SU-DHL-6 (cell line): ENCODE results near the gene PDE9A.

Experiments used
- H2AFZ ChIP-seq: fragments of 200-600 bp; sonication (generic); 2 replicates; pipeline ENCODE4 v1.6.1; 2014; ENCODE audit warnings: low read depth, mild to moderate bottlenecking, moderate library complexity, mixed read lengths, antibody characterized with exemption, low read length; ENCODE audit not compliant: severe bottlenecking
- H3F3A ChIP-seq: fragments of 200-600 bp; shearing (Covaris generic); 2 replicates; pipeline ENCODE4 v1.6.0; 2016; ENCODE audit warnings: antibody characterized with exemption, mild to moderate bottlenecking; ENCODE audit not compliant: insufficient read depth
- H3K27ac ChIP-seq: fragments of 200-600 bp; sonication (generic); 2 replicates; pipeline ENCODE4 v1.5.1; 2016; ENCODE audit warnings: low read depth, mild to moderate bottlenecking, low read length, moderate library complexity, mixed read lengths
- H3K27me3 ChIP-seq: fragments of 200-600 bp; sonication (generic), shearing (Covaris generic); 2 replicates; pipeline ENCODE4 v1.6.0; 2014; ENCODE audit warnings: mild to moderate bottlenecking, low read length
- H3K36me3 ChIP-seq: fragments of 200-600 bp; sonication (generic); 2 replicates; pipeline ENCODE4 v1.6.1; 2014; ENCODE audit warnings: mild to moderate bottlenecking, low read length, mixed read lengths
- H3K4me2 ChIP-seq: fragments of 300-600, 200-600 bp; shearing (Covaris generic), sonication (generic); 2 replicates; pipeline ENCODE4 v1.6.0; 2014; ENCODE audit warnings: low read length, low read depth, mild to moderate bottlenecking; ENCODE audit not compliant: poor library complexity, severe bottlenecking
- H3K4me3 ChIP-seq: fragments of 200-600 bp; sonication (generic); 2 replicates; pipeline ENCODE4 v1.5.1; 2014; ENCODE audit warnings: antibody characterized with exemption, low read length, mild to moderate bottlenecking, mixed read lengths; ENCODE audit not compliant: insufficient read depth, poor library complexity, severe bottlenecking
- H3K79me2 ChIP-seq: fragments of 200-600 bp; sonication (generic); 2 replicates; pipeline ENCODE4 v1.6.1; 2014; ENCODE audit warnings: mild to moderate bottlenecking, low read length, moderate library complexity; ENCODE audit not compliant: insufficient read depth
- H3K9ac ChIP-seq: fragments of 200-600 bp; sonication (generic); 2 replicates; pipeline ENCODE4 v1.7.0; 2014; ENCODE audit warnings: mild to moderate bottlenecking, low read length
- H3K9me2 ChIP-seq: fragments of 200-600 bp; sonication (generic); replicated peaks from 2 replicates; pipeline ENCODE4 v1.6.1; 2014; ENCODE audit warnings: low read length; ENCODE audit not compliant: insufficient read depth
- H3K9me3 ChIP-seq: fragments of 200-600 bp; sonication (generic); 2 replicates; pipeline ENCODE4 v1.6.1; 2014; ENCODE audit warnings: low read length, mixed read lengths; ENCODE audit not compliant: insufficient read depth
- H4K20me1 ChIP-seq: fragments of 200-600 bp; sonication (generic); 2 replicates; pipeline ENCODE4 v1.6.1; 2014; ENCODE audit warnings: low read depth, mild to moderate bottlenecking, antibody characterized with exemption, low read length, moderate library complexity, mixed read lengths
- EZH2phosphoT487 ChIP-seq: fragments of 200-600 bp; sonication (generic), shearing (Covaris generic); conservative IDR thresholded peaks from 2 replicates; pipeline ENCODE4 v1.6.1; 2018; ENCODE audit warnings: mild to moderate bottlenecking, antibody characterized with exemption, low read length, moderate library complexity, mixed read lengths
- TF ChIP-seq, protein P1 (sequence below): fragments of 200-600 bp; sonication (generic); IDR thresholded peaks from one replicate; pipeline ENCODE4 v1.5.1; 2017; ENCODE audit warnings: antibody characterized with exemption, mild to moderate bottlenecking, low read length, moderate library complexity; ENCODE audit not compliant: insufficient read depth, poor library complexity, severe bottlenecking

PDE9A gene

DNA sequence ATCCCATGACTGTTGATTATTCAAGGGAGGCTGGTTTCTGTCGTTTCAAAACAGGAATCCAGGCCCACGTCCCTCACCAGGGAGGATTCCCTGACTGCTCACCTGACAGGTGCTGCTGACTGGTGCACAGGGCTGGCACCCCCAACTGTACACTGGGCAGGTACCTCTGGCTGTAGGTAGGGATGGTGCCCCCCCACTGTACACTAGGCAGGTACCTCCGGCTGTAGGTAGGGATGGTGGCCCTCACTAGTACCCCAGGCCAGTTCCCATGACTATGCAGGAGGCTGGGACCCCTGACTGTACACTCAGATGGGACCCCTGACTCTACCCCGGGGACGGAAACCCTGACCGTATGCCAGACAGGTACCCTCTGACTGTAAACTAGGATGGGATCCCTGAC, 33.6 kb upstream of the PDE9A start:
- Histone ChIP-seq H3K4me2 (no peak overlapping the region), H3K27me3 (no peaks in the 10 kb centered on the region), H3F3A (no peaks in the 10 kb centered on the region), H3K36me3 (no peaks in the 10 kb centered on the region), H3K9me2 (no peaks in the 10 kb centered on the region), H3K27ac (no peak overlapping the region), H4K20me1 (no peaks in the 10 kb centered on the region), H3K9ac (no peak overlapping the region), H3K9me3 (no peaks in the 10 kb centered on the region), H3K79me2 (no peaks in the 10 kb centered on the region), H2AFZ (no peak overlapping the region), H3K4me3 (no peak overlapping the region)
- TF ChIP-seq, protein P1, sequence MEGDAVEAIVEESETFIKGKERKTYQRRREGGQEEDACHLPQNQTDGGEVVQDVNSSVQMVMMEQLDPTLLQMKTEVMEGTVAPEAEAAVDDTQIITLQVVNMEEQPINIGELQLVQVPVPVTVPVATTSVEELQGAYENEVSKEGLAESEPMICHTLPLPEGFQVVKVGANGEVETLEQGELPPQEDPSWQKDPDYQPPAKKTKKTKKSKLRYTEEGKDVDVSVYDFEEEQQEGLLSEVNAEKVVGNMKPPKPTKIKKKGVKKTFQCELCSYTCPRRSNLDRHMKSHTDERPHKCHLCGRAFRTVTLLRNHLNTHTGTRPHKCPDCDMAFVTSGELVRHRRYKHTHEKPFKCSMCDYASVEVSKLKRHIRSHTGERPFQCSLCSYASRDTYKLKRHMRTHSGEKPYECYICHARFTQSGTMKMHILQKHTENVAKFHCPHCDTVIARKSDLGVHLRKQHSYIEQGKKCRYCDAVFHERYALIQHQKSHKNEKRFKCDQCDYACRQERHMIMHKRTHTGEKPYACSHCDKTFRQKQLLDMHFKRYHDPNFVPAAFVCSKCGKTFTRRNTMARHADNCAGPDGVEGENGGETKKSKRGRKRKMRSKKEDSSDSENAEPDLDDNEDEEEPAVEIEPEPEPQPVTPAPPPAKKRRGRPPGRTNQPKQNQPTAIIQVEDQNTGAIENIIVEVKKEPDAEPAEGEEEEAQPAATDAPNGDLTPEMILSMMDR = no peak
- no peak for TF ChIP-seq EZH2phosphoT487

DNA sequence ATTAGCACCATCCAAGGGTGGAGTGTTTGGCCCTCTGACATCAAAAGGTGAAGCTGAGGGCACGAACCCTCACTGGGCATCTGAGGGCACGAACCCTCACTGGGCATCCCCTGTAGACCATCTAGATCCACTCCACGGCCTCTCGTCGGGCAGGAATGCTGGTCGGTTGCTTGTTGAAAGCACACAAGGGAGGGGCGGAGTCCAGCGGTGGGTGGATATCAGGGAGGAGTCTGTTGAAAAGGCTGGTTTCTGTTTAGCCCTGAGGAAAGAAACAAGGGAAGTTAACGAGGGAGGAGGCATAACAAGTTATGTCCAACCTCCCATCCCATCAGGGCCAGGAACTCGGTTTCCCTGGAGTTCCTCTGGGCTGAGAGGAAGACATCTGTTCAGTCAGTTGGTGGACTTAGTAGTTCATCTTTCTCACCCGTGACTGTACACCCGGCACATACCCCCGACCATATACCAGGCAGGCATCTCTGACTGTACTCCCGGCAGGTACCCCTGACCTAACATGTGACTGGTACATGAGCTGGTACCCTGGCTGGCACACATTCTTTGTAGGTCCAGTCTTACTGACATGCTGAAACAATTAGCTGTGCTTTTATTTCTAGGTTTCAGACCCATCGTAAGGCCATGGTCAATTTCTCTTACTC, 32.1 kb upstream of the PDE9A start:
- Histone ChIP-seq H3K4me2 (no peak overlapping the region), H4K20me1 (no peaks in the 10 kb centered on the region), H3F3A (no peaks in the 10 kb centered on the region), H3K9me2 (no peaks in the 10 kb centered on the region), H3K9ac (no peak overlapping the region), H3K9me3 (no peaks in the 10 kb centered on the region), H3K27me3 (no peaks in the 10 kb centered on the region), H3K36me3 (no peaks in the 10 kb centered on the region), H2AFZ (no peak overlapping the region), H3K4me3 (no peak overlapping the region), H3K27ac (no peak overlapping the region), H3K79me2 (no peaks in the 10 kb centered on the region)
- TF ChIP-seq, protein P1 = no peak
- TF ChIP-seq EZH2phosphoT487 = no peak

- Histone ChIP-seq H3K4me2 (no peak overlapping the region), H3K36me3 (no peaks in the 10 kb centered on the region), H3K9me3 (no peaks in the 10 kb centered on the region), H3K9ac (no peak overlapping the region), H3K9me2 (no peaks in the 10 kb centered on the region), H3K27me3 (no peaks in the 10 kb centered on the region), H4K20me1 (no peaks in the 10 kb centered on the region), H2AFZ (no peak overlapping the region), H3K4me3 (no peak overlapping the region), H3K79me2 (no peaks in the 10 kb centered on the region), H3F3A (no peaks in the 10 kb centered on the region), H3K27ac (no peak overlapping the region)
- TF ChIP-seq EZH2phosphoT487 = no peak
- TF ChIP-seq, protein P1 = no peak
Measured at GRCh38 chr21:42621819-42622177, 31.6 kb upstream of the PDE9A start.
